ENCODE measurements around the gene ACD. TPM values are rescaled to one million over a fixed set of nuclear protein-coding genes. Genes with fewer than 3 reads are reported as not detected.
A peak's percentile ranks its signal among the peaks of the same experiment; 100 is the strongest.

Gene ACD
- total and polyA plus RNA-seq, 9 of the 15 experiments (the other 6 are each of a cell fraction or from before 2014, with no cell fraction given) = 4.2 to 47.4 (median 19.2) TPM

DNA sequence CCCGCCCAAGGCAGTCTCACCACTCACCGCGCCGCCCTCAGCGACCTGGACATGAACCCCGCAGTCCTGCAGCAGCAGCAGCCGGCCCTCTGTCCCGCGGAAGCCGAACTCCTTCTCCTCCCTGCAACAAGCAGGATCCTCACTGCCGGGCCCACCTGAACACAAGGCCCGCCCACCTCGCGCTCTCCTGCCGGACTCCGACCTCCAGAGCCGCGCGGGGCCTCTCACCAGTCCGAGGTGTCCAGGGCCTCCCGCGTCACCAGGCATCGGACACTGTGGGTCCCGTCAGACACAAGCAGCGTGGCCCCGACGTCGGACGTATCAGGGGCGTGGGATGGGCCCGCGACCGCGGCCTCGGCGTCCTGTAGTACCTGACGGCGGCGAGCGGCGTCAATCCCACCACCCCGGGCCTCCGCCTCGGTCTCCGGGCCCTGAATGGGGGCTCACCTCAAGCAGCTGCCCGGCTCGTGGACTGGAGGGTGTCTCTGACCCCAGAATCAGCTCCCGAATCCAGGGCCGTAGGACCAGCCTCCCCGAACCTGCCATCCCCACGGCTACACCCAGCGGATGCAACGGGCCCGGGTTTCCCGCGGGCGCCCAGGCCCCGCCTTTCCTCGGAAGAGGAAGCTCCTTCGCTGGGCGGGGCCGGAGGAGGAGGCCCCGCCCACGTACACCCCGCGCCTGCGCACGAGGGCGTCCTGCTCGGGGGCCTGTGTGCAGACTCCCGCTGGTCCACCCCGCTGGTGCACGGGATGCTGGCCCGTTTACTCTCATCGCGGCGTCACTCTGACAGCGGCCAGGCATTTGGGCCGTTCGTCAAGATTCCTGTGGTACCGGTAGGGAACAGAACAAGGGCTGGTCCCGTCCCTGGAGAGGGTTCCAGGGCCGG is at the start of gene ACD (continued):
- TF ChIP-seq ZFP30 (CRISPR knock-in tag; IDR thresholded peaks at IDR 0.05; ENCODE audit: borderline replicate concordance) = no peak
- no peak for TF ChIP-seq SIRT6 (IDR thresholded peaks at IDR 0.05; ENCODE audit: low read depth, low read length)
- TF ChIP-seq, protein P1, sequence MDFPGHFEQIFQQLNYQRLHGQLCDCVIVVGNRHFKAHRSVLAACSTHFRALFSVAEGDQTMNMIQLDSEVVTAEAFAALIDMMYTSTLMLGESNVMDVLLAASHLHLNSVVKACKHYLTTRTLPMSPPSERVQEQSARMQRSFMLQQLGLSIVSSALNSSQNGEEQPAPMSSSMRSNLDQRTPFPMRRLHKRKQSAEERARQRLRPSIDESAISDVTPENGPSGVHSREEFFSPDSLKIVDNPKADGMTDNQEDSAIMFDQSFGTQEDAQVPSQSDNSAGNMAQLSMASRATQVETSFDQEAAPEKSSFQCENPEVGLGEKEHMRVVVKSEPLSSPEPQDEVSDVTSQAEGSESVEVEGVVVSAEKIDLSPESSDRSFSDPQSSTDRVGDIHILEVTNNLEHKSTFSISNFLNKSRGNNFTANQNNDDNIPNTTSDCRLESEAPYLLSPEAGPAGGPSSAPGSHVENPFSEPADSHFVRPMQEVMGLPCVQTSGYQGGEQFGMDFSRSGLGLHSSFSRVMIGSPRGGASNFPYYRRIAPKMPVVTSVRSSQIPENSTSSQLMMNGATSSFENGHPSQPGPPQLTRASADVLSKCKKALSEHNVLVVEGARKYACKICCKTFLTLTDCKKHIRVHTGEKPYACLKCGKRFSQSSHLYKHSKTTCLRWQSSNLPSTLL (IDR thresholded peaks at IDR 0.05) = no peak
- peak; percentile 82; the same call in 1 of the 2 replicates for TF ChIP-seq HLTF (IDR thresholded peaks at IDR 0.05)
- TF ChIP-seq, protein P2, sequence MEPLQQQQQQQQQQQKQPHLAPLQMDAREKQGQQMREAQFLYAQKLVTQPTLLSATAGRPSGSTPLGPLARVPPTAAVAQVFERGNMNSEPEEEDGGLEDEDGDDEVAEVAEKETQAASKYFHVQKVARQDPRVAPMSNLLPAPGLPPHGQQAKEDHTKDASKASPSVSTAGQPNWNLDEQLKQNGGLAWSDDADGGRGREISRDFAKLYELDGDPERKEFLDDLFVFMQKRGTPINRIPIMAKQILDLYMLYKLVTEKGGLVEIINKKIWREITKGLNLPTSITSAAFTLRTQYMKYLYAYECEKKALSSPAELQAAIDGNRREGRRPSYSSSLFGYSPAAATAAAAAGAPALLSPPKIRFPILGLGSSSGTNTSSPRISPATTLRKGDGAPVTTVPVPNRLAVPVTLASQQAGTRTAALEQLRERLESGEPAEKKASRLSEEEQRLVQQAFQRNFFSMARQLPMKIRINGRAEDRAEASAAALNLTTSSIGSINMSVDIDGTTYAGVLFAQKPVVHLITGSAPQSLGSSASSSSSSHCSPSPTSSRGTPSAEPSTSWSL (CRISPR knock-in tag; IDR thresholded peaks at IDR 0.05; ENCODE audit: borderline replicate concordance) = 0 out of 2 replicates have a peak, but pooled peaks have one; percentile 7
- TF ChIP-seq EP400 (IDR thresholded peaks at IDR 0.05) = peak; percentile 69; the same call in 1 of the 2 replicates
- TF ChIP-seq HDGF (IDR thresholded peaks at IDR 0.05) = no peak
- TF ChIP-seq YBX1 (IDR thresholded peaks at IDR 0.05) = no peak
- TF ChIP-seq, protein P3, sequence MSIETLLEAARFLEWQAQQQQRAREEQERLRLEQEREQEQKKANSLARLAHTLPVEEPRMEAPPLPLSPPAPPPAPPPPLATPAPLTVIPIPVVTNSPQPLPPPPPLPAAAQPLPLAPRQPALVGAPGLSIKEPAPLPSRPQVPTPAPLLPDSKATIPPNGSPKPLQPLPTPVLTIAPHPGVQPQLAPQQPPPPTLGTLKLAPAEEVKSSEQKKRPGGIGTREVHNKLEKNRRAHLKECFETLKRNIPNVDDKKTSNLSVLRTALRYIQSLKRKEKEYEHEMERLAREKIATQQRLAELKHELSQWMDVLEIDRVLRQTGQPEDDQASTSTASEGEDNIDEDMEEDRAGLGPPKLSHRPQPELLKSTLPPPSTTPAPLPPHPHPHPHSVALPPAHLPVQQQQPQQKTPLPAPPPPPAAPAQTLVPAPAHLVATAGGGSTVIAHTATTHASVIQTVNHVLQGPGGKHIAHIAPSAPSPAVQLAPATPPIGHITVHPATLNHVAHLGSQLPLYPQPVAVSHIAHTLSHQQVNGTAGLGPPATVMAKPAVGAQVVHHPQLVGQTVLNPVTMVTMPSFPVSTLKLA (conservative IDR thresholded peaks at IDR 0.05) = 0 out of 4 replicates have a peak, but pooled peaks of 1 of the 2 experiments have one; percentile 42
- TF ChIP-seq, protein P4, sequence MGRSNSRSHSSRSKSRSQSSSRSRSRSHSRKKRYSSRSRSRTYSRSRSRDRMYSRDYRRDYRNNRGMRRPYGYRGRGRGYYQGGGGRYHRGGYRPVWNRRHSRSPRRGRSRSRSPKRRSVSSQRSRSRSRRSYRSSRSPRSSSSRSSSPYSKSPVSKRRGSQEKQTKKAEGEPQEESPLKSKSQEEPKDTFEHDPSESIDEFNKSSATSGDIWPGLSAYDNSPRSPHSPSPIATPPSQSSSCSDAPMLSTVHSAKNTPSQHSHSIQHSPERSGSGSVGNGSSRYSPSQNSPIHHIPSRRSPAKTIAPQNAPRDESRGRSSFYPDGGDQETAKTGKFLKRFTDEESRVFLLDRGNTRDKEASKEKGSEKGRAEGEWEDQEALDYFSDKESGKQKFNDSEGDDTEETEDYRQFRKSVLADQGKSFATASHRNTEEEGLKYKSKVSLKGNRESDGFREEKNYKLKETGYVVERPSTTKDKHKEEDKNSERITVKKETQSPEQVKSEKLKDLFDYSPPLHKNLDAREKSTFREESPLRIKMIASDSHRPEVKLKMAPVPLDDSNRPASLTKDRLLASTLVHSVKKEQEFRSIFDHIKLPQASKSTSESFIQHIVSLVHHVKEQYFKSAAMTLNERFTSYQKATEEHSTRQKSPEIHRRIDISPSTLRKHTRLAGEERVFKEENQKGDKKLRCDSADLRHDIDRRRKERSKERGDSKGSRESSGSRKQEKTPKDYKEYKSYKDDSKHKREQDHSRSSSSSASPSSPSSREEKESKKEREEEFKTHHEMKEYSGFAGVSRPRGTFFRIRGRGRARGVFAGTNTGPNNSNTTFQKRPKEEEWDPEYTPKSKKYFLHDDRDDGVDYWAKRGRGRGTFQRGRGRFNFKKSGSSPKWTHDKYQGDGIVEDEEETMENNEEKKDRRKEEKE (IDR thresholded peaks at IDR 0.05; ENCODE audit: borderline replicate concordance in 1 of 2, control insufficient read depth in 1 of 2, low read depth in 2 of 2, low read length in 1 of 2) = no peak
- TF ChIP-seq MEF2D (tag; conservative IDR thresholded peaks at IDR 0.05; ENCODE audit: low read depth) = no peak
- TF ChIP-seq KDM1A (IDR thresholded peaks at IDR 0.05) = no peak
- no peak for TF ChIP-seq KLF10 (CRISPR knock-in tag; IDR thresholded peaks at IDR 0.05)
- no peak for TF ChIP-seq ZNF57 (CRISPR knock-in tag; IDR thresholded peaks at IDR 0.05)
- TF ChIP-seq CBX1 (IDR thresholded peaks at IDR 0.05; ENCODE audit: low read depth) = 0 out of 2 replicates have a peak, but pooled peaks have one; percentile 21
- TF ChIP-seq ZNF79 (CRISPR knock-in tag; IDR thresholded peaks at IDR 0.05; ENCODE audit: low read depth) = no peak

Data from K562 (cell line).